HG02981 (cell line): ENCODE measurements around the gene MRPL11.

Experiments
- ATAC-seq: cut with Tn5 transposase; IDR thresholded peaks from one replicate; pipeline ENCODE4 v1.9.1; 2021; ENCODE audit warnings: mild to moderate bottlenecking, moderate library complexity; ENCODE audit not compliant: unreplicated experiment

Gene MRPL11

DNA sequence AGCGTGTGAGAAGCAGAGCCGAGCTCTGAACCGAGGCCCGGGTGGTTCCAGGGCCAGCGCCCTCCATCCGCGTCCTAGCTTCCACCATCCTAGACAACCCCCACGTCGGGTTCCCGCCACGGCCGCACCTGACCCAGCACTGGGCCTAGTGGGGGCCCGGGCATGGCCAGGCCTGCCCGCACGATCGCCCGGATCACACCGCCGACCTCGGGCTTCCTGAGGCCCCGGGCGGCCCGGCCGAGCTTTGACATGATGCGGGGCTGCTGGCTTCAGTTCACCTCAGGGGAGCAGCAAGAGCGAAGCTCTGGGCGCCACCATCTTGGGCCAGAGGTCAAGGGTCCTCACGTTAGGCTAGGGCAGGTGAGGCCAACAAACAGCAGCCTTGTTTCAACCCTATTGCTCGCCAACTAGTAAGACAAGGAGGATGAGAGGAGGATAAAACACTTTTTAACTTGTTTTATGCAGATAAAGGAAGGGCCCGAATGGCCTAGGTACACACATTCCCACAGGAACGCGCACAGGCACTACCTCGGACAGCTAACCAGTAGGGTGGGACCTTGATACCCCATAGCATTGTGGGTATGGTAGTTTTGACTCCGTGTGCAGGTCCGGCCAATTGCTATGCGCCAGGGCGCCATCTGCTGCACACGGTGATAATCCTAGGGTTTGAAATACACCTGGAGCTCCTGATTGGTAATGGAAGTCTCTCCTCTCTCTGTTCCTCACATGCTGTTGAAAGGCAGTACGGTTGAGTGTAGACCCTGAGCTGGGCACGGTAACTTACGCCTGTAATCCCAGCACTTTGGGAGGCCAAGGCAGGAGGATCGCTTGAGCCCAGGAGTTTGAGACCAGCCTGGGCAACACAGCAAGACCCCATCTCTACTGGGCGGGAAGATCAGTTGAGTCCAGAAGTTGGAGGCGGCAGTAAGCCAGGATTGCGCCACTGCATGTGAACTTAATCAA, at the start of gene MRPL11:
TSS of gene MRPL11 (minus strand) at position 345 of the 963 bp plus-strand sequence. CDS start at position 251, 94 bp downstream.
- peak; percentile 86 for ATAC-seq

DNA sequence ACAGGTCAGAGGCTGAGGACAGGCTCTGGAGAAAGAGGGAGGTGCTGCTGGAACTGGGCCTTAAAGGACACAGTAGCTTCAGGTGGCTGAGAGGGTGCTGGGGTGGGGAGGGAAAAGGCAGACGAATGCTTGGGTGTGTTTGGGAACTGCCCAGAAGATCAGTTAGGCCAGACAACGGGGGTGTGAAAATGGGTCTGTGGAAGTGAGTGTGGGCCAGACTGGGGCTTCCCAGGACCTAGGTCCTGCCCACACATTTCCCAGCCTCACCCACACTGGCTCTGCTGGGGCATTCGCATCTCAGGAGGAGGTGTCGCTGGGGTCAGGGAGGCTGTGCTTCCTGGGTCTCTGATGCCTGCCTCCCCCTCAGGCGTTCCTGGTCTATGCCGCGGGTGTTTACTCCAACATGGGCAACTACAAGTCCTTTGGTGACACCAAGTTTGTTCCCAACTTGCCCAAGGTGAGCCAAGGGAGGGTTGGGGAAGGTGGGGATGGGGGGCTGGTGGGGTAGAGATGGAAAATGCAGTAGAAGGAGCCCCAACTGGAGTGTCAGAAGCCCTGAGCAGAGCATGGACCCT, 46.2 kb upstream of the MRPL11 start:
- no peak for ATAC-seq

DNA sequence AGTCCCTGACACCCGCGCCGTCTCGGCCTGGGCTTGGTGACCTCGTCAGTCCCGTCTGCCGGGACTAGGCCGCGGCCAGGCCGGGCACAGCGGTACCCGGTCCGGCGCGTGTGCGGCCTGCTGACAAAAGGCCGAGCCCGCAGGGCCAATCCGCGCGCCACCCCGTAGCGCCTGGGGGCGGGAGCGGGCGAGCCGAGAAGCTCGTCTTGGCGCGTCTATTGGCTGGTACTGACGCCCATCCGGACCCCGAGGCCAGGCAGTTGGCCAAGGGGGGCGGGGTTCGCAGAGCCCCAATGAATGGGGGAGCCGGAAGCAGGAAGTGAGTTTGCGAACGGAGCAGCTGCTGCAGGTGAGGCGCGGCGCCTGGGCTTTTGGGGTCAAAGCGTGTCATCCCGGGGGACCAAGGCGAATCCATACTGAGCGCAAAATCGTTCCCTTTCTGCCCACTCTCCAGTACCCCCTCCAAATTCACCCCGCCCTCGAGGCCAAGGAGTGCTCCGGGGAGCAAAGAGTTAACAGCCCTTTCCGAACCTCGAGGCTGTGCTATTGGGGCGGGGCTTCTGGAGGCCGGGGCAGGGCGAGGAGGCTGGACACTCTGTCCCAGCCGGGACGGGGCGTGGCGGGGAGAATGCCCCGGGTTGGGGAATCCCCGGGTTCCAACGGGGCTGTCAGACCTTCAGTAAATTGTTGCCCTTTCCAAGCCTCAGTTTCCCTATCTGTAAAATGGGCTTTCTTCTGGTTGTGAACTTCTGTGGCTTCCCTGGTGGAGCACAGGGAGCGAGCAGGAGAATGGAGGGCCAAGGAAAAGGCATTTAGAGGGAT, 41.7 kb upstream of the MRPL11 start, which contains the start of gene DPP3:
TSS of gene DPP3 (plus strand) at position 318 of the 822 bp plus-strand sequence. CDS start 1,767 bp downstream, outside the sequence.
- peak; percentile 91 for ATAC-seq

DNA sequence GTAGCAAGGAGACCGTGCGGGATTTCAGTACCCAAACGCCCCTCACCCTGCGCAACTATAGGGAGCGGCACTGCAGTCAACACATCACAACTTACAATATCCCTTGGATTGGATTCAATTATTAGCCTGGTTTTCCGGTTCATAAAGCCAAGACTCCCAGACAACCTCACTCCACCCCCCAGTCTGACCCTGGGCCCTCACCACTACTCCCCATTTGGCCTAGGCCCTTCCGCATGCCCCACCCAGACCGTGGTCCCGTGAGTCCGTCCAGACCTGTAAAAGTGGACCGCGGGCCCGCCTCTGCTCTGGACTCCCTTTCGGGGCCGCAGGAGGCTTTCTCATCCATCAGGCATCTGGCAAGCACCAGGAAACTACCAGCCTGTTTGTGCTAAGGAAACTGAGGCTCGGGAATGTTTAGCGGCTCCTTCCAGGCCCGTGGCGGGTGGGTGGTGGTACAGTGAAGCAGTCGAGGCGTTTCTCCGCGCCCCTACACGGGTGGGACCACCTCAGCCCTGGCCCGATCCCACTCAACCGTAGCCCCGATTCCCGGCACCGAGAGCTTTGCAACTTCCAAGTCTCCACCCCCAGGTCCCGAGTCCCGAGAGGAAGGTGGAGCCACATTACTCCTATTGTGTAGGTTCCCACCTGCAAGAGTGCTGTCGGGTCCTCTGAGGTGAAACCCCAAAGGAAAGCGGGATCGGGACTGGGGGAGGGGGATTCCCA, 40.9 kb upstream of the MRPL11 start:
- no peak for ATAC-seq

DNA sequence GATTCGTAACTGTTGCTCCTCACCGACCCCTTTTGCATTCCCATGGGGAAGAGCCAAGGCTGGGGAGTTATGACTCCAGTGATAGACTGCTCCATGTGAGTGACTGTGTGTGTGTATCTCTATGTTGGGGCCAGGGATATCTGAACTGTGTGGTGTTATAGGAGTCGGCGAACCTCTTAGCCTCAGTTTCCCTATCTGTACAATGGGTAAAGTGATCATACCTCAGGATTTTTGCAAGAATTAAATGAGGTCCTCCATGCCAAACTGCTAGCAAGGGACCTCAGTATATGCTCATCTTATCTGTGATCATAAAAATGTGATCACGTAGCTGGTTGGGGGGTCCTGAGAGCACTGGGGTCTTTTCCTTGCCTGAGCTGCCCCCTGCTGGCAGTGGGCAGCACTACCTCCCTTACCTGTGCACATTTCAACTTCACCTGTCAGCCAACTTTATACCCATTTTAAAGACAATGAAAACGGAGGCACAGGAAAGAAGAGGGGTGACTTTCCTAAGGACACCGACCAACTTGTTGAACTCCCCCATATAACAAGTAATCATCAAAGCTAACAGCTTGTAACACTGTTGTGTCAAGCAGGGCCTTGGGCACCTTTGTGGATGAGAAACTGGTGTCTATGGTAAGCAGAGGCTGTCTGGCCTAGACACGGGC, 40.2 kb upstream of the MRPL11 start:
- ATAC-seq: no peak

DNA sequence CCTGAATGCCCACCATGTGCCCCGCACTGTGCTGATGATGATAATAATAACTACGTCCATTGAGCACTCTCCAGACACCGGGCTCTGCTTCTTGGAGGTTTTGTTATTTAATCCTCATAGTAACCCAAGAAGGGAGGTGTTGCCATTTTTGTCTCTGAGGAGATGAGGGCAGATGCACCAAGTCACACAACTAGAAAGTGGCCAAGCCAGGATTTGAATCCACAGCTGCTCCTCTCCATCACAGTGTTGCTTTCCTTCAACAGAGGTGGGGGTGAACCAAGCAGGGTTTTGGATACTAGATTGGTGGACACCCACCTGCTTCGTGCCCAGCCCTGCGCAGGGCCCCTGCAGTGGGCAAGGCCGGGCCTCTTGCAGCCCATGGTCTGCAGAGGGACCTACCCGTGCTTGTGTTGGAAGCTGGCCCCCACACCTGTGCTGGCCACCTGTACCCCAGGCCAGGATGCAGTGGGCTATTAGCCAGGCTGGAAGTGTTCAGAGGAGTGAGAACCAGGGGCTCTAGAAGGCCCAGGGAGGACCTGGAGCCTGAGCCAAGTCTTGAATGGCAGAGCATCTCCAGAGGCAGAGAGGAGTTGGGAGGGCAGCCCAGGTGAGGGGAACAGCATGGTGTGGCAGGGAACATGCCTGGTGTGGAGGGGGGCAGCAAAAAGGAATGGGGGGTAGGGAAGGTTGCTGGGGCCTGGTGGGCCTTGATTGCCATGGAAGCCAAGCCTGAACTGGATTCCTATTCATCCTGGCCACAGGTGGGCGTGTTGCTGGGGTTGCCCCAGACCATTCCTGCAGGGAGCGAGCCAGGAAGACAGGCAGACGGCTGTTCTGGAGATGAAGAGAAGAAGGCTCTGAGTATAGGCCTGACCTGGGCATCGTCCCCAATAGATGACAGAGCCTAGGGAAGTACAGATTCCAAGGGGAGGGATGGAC, 38.9 kb upstream of the MRPL11 start:
- no peak for ATAC-seq

DNA sequence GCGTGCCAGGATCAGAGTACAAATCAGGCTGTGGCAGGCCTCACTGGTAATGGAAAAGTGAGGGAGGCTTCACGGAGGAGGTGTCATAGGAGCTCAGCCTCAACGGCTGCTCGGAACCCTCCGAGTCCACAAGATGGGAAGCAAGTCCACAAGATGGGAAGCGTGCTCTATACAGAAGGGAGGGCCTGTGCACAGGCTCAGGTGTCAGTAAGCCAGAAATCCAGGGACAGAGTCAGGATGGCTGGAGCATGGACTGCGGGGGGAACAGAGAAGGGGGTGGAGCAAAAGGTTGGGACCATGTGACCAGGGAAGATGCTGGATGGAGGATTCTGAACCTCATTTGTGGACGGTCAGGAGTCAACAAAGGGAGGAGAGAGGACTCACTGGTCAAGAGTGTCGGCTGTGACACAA, 38.2 kb upstream of the MRPL11 start:
- ATAC-seq: no peak

DNA sequence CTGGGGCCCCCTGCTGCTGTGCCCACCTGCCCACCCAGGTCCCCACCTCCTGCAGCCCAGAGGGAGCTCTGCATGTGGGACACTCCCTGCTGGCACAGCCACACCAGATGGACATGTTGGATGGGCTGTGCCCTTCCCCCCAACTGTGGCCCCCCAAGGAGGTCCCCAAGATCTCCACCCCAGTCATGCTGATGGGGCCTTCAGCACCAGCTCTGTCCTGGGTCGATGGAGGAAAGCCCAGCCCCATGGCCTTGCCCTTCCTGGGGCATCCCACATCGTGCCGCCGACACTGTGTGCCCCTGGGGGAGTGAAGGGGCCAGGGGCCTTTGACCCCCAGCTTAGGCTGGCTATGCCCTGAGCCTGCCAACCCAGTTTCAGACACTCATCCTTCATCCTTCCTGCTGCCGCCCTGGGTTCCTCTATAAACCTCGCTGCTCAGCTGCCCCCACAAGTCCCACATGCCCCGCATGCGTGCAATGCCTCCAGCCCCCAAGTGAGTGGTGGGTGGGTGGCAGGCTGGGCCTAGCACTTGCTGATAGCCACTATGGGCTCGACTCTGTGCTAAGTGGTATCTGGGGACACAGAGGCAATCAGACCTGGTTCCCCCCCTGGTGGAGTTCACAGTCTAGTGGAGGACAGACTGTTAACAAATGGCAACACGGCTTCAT, 37.7 kb upstream of the MRPL11 start:
- no peak for ATAC-seq

DNA sequence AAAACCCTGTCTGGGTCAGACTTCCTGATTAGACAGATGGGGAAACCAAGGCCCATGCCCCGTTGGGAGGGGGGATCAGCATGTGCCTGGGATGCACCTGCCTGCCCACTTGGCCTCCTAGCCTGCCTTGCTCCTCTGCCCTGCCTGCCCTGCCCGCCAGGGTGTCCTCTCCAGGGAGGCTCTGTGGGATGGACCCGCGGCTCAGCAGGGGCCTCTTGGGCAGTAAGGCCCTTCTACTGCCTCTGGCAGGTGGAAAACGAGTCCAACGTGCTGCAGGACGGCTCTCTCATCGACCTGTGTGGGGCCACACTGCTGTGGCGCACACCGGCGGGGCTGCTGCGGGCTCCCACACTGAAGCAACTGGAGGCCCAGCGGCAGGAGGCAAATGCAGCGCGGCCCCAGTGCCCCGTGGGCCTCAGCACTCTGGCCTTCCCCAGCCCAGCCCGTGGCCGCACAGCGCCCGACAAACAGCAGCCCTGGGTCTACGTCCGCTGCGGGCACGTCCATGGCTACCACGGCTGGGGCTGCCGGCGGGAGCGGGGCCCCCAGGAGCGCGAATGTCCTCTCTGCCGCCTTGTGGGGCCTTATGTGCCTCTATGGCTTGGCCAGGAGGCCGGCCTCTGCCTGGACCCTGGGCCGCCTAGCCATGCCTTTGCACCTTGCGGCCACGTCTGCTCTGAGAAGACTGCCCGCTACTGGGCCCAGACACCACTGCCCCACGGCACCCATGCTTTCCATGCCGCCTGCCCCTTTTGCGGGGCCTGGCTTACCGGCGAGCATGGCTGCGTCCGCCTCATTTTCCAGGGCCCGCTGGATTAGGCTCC, 36.9 kb upstream of the MRPL11 start:
- ATAC-seq: no peak

DNA sequence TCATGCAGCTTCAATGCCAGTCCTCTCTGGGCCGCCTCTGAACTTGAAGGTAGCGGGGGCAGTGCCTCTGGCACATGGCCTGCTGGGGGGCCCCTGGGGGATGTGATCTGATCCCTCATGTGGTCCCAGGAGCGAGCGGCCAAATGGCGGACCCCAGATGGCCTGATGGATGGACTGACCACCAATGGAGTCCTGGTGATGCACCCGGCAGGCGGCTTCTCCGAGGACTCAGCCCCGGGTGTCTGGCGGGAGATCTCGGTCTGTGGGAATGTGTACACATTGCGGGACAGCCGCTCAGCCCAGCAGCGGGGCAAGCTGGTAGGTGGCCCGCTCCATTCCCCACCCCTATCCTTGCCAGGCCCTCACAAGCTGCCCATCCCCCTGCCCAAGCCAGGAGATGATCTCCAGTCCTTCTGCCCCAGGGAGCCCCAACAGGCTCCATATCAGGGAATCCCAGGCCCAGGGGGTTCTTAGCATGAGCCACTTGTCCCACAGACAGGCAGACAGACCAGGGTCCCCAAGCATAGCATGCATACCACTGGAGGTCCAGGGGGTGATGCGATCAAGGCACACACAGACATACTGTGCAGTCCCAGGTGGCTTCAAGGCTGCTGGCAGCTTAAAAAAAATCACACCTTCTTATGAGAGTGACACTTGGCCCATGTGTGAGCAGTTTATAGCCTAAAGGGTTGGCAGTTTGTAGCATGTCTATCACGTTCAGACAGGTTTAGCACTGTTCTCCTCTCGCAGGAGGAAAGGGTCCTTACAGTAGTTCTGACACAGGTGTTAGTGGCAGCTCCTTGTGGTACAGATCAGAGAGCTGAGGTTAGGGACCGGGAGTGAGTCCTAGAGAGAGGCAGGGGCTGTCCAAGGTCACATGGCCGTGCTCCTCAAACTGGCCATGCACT, 35.2 kb upstream of the MRPL11 start:
- ATAC-seq: no peak

DNA sequence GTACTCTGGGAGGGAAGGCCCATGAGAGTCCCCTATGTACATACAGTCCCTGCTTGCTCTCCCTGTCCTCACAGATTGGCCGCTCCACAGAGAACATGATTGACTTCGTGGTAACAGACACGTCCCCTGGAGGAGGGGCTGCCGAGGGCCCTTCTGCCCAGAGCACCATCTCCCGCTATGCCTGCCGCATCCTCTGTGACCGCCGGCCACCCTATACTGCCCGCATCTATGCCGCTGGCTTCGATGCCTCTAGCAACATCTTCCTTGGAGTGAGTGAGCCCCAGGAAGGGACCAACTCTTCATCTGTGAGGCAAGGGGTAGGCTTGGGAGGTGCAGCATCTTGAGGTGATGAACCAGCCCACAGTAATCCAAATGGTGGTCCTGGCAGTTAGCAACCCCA, 34.5 kb upstream of the MRPL11 start:
- ATAC-seq: no peak

DNA sequence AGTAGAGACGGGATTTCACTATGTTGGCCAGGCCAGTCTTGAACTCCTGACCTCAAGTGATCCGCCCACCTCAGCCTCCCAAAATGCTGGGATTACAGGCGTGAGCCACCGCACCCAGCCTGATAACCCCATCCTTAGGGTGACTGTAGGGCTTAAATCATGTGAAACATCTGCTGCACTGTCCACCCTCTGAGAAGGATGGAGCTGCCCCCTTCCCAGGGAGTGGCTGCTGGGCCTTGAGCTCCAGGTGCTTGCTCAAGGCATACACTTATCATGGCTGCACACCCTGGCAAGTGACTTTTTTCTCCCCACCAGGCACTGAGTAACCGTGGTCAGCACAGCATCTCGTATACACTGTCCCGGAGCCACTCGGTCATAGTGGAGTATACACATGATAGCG, 33.4 kb upstream of the MRPL11 start:
- ATAC-seq: no peak

DNA sequence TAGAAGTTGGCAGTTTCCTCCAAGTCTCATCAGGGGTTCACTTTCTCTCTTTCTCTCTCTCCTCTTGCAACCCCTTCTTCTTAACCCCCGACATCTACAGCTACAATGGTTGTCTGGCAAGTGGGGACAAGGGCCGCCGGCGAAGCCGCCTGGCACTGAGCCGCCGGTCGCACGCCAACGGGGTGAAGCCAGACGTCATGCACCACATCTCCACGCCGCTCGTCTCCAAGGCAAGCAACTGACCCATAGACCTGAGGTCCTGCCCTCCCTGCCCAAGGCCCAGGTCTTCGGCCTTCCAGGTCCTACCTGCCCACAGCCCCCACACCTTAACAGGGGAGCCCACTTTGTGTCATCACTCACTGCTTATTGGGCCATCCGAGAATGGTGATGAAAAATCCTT, 32.5 kb upstream of the MRPL11 start:
- no peak for ATAC-seq

DNA sequence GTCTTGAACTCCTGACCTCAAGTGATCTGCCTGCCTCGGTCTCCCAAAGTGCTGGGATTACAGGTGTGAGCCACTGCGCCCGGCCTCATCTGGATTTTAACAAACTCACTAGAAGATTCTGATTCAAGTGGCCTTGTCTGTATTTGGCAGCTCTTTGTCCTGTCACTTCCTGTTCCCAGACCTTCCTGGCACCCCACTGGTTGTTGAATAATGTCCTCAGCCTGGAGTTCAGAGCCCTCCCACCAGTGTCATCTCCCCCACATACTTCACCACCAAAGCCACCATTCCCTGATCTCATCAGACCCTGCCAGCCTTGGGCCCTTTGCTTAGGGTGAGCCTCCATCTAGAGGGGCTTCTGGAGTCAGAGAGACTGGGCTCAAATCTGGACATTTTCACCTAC, 31.4 kb upstream of the MRPL11 start:
- ATAC-seq: no peak

DNA sequence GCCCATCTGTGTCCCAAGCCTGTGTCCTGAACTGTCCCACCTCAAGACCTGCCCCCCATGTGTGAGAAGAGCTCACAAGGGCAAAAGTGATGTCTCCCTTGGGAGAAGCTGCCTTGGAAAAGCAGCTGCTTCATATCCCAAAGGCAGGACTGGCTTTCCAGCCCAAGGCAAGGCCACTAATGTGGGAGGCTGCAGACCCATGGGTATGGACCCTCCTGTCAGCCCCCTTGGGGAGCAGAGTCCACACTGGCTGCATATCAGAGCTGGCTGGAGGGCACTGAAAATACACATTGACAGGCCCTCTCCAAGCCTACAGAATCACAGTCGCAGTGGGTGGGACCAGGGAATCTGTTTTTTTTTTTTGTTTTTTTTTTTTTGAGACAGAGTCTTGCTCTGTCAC, 30.8 kb upstream of the MRPL11 start:
- ATAC-seq: no peak

DNA sequence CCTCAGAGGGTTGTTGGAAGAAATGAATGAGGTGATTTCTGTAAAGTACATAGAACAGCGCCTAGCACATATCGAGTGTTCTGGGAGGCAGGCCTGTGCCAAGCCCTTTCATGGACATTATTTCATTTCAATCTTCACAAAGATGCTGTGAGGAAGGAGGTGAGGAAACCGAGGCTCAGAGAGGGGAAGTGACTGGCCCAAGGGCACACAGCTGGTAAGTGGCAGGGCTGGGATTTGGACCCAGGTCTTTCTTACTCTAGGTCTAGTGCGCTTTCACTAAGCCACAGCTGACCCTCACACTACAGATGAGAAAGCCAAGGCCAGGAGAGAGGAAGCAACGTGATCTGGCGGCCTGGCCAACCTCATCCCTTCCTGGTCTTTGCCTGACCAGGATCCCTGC, 30.0 kb upstream of the MRPL11 start:
- no peak for ATAC-seq

DNA sequence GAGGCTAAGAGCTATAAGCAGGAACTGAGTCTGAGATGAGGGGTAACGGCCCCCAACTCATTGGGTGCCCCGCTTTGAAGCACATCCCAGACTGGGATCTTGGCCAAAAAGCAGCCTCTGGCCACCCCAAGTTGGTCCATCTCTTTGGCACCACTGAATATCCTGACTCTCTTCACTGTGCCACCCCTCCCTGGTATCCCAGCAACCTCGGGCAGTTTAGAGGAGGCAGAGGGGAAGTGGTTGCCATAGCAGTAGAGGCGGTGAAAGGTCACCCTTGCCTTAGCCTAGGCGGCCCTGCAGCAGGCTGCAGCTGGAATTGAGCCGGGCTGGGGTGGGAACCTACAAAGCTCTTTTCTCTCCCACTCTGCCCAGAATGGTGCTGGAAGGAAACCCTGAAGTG, 29.1 kb upstream of the MRPL11 start:
- ATAC-seq: no peak
